CD4-positive, alpha-beta T cell (primary cell): ENCODE data around the gene UBE2O. TPM values are rescaled to one million over a fixed set of nuclear protein-coding genes. Genes with fewer than 3 reads are reported as not detected.
A peak's percentile ranks its signal among the peaks of the same experiment; 100 is the strongest.

Experiments used
- ATAC-seq: fragments of 200-7000 bp; cut with Tn5 transposase; one replicate; pipeline ENCODE4 v1.10.0; 2022; ENCODE audit warnings: mild to moderate bottlenecking; ENCODE audit not compliant: poor library complexity
- CTCF ChIA-PET: fragments of 350-600 bp; sonication (Branson Sonifier 250); formaldehyde crosslinking; loops from one replicate; lab custom pipeline; 2021; ENCODE audit warnings: antibody characterized with exemption, inconsistent platforms; lab: Charles Lee
- POLR2A ChIA-PET: fragments of 350-600 bp; sonication (Branson Sonifier 250); formaldehyde crosslinking; loops from one replicate; lab custom pipeline; 2021; ENCODE audit warnings: antibody characterized with exemption, inconsistent platforms; lab: Charles Lee
- DNase-seq, 14 experiments: peaks; one replicate each; pipeline ENCODE4 v3.0.0-alpha.2; 2013 to 2020; ENCODE audit warnings: mixed read lengths in 2 of 14
- H3K27ac ChIP-seq, 2 donors: one replicate each; pipeline versions ENCODE4 v1.5.1 to v1.7.0; 2013; ENCODE audit warnings: low read length in 2 of 2, low read depth in 1 of 2, mild to moderate bottlenecking in 1 of 2
- H3K27me3 ChIP-seq, 2 experiments: 1 replicate in 1 of 2; 2 replicates in 1 of 2; pipeline versions ENCODE4 v1.6.1 to v1.7.0; 2013; ENCODE audit warnings: low read length in 2 of 2, control low read depth in 1 of 2, mild to moderate bottlenecking in 1 of 2, moderate library complexity in 1 of 2; ENCODE audit not compliant: insufficient read depth in 2 of 2, control insufficient read depth in 1 of 2
- H3K36me3 ChIP-seq: one replicate; pipeline ENCODE4 v1.6.1; 2013; ENCODE audit warnings: low read length, control low read depth; ENCODE audit not compliant: insufficient read depth
- H3K4me1 ChIP-seq: one replicate; pipeline ENCODE4 v1.6.1; 2013; ENCODE audit warnings: low read length, control low read depth; ENCODE audit not compliant: insufficient read depth
- H3K4me3 ChIP-seq: one replicate; pipeline ENCODE4 v1.5.1; 2013; ENCODE audit warnings: mild to moderate bottlenecking, low read length, moderate library complexity
- H3K9me3 ChIP-seq, 2 experiments: 1 replicate in 1 of 2; 2 replicates in 1 of 2; pipeline versions ENCODE4 v1.6.1 to v1.7.0; 2013; ENCODE audit warnings: low read length in 2 of 2, mild to moderate bottlenecking in 2 of 2, control low read depth in 1 of 2, moderate library complexity in 1 of 2; ENCODE audit not compliant: control insufficient read depth in 1 of 2, insufficient read depth in 1 of 2
- H3K27ac Mint-ChIP-seq: one replicate; pipeline ENCODE4 v1.8.0; 2020; ENCODE audit warnings: mixed read lengths
- H3K27me3 Mint-ChIP-seq: one replicate; pipeline ENCODE4 v1.8.0; 2021; ENCODE audit warnings: mixed read lengths
- H3K36me3 Mint-ChIP-seq: one replicate; pipeline ENCODE4 v1.8.0; 2021; ENCODE audit warnings: low read depth, mixed read lengths
- H3K4me1 Mint-ChIP-seq: one replicate; pipeline ENCODE4 v1.8.0; 2021; ENCODE audit warnings: low read depth, mixed read lengths
- H3K4me3 Mint-ChIP-seq: one replicate; pipeline ENCODE4 v1.8.0; 2020; ENCODE audit warnings: mild to moderate bottlenecking, mixed read lengths
- H3K9me3 Mint-ChIP-seq: one replicate; pipeline ENCODE4 v1.8.0; 2020; ENCODE audit warnings: mixed read lengths
- CTCF ChIP-seq: fragments of 200-600 bp; IDR thresholded peaks from one replicate; pipeline ENCODE4 v1.8.0; 2022; ENCODE audit warnings: antibody characterized with exemption, mild to moderate bottlenecking
- intact Hi-C, 2 experiments: fragments of 100-400 bp; cut with DNase I in 1 of 2; cut with micrococcal nuclease in 1 of 2; formaldehyde crosslinking; loops; one replicate each; pipeline versions ENCODE4 v1.15.1 to v1.9.0; 2023 to 2025; cut with DNase I, micrococcal nuclease
- total RNA-seq, 174 experiments: library from RNA in 2 of 174; stranded (reverse) in 2 of 174; gene quantifications; one replicate each; pipeline ENCODE4 v1.2.3 and lab custom pipeline; 2021 to 2026

The UBE2O gene
- total RNA-seq, 2 experiments from 2014 or later = 22.7 to 25.1 TPM

GRCh38 chr17:76382803-76383545 is 70.0 kb downstream of the UBE2O start:
- H3K4me1 ChIP-seq = peaks cover 33% of the 10 kb centered on the region
- H3K4me3 ChIP-seq = peak overlapping the region; percentile 62
- no peaks in the 10 kb centered on the region for H3K9me3 ChIP-seq
- Mint-ChIP-seq H3K4me1 (peaks cover 6% of the 10 kb centered on the region), H3K4me3 (peak overlapping the region; percentile 92), H3K27ac (no peak overlapping the region), H3K36me3 (no peaks in the 10 kb centered on the region), H3K9me3 (no peaks in the 10 kb centered on the region), H3K27me3 (peaks cover 4% of the 10 kb centered on the region)
- DNase-seq (peak; percentile 22 to 72 (median 47)), ATAC-seq (peak; percentile 60)
- H3K27me3 ChIP-seq = peaks cover 4 to 7% of the 10 kb centered on the region in 2 experiments
- ChIA-PET POLR2A (interaction anchor here (0.7 to 4.8 kb wide), 6 partner anchors 16 to 403 kb away, joined by 3 to 37 read pairs (median 3); partner anchors contain the start of gene PRPSAP1), CTCF (interaction anchor here (3.6 kb wide), 1 partner anchor 15 kb away, joined by 31 read pairs; no protein-coding TSS in a partner anchor)
- intact Hi-C loops = loop anchor here in 1 of 2 experiments (10.0 kb wide), 1 partner anchor 398 kb away; no protein-coding TSS in a partner anchor
- no peak for TF ChIP-seq CTCF
- no peak overlapping the region for H3K27ac ChIP-seq
- no peaks in the 10 kb centered on the region for H3K36me3 ChIP-seq

GRCh38 chr17:76382351-76382802 is 70.6 kb downstream of the UBE2O start:
- no peaks in the 10 kb centered on the region for H3K9me3 Mint-ChIP-seq
- Histone ChIP-seq H3K4me3 (peak overlapping the region; percentile 62), H3K27me3 (peaks cover 4 to 7% of the 10 kb centered on the region in 2 experiments), H3K36me3 (no peaks in the 10 kb centered on the region), H3K4me1 (peaks cover 33% of the 10 kb centered on the region), H3K9me3 (no peaks in the 10 kb centered on the region), H3K27ac (no peak overlapping the region)
- no peak for TF ChIP-seq CTCF
- CTCF ChIA-PET = no interaction called here
- H3K4me1 Mint-ChIP-seq = peaks cover 6% of the 10 kb centered on the region
- ATAC-seq (no peak), DNase-seq (peak in 2 of 14 experiments; percentile 30 to 49)
- peak overlapping the region; percentile 86 for H3K4me3 Mint-ChIP-seq
- H3K27ac Mint-ChIP-seq = no peak overlapping the region
- peaks cover 4% of the 10 kb centered on the region for H3K27me3 Mint-ChIP-seq
- intact Hi-C loops = loop anchor here in 1 of 2 experiments (10.0 kb wide), 1 partner anchor 398 kb away; no protein-coding TSS in a partner anchor
- no peaks in the 10 kb centered on the region for H3K36me3 Mint-ChIP-seq
- POLR2A ChIA-PET = interaction anchor here (0.7 to 4.8 kb wide), 4 partner anchors 16 to 301 kb away, joined by 3 to 37 read pairs (median 3); partner anchors contain the start of gene PRPSAP1

- intact Hi-C loops = loop anchor here in 1 of 2 experiments (10.0 kb wide), 1 partner anchor 397 kb away; no protein-coding TSS in a partner anchor
- no peak for ATAC-seq
Observed at GRCh38 chr17:76381633-76382350, 71.2 kb downstream of the UBE2O start.

More at GRCh38 chr17:76381633-76382350, 71.2 kb downstream of the UBE2O start:
- Mint-ChIP-seq H3K27ac (no peak overlapping the region), H3K36me3 (no peaks in the 10 kb centered on the region), H3K27me3 (peaks cover 4% of the 10 kb centered on the region), H3K9me3 (no peaks in the 10 kb centered on the region), H3K4me3 (no peak overlapping the region), H3K4me1 (peaks cover 6% of the 10 kb centered on the region)
- Histone ChIP-seq H3K27ac (no peak overlapping the region), H3K9me3 (no peaks in the 10 kb centered on the region), H3K4me1 (peaks cover 33% of the 10 kb centered on the region), H3K27me3 (peaks cover 4 to 7% of the 10 kb centered on the region in 2 experiments), H3K36me3 (no peaks in the 10 kb centered on the region), H3K4me3 (no peak overlapping the region)
- CTCF ChIA-PET = no interaction called here
- POLR2A ChIA-PET = interaction anchor here (0.7 to 4.8 kb wide), 3 partner anchors 29 to 300 kb away, joined by 3 to 37 read pairs (median 3); partner anchors contain the start of gene PRPSAP1
- TF ChIP-seq CTCF = no peak
- DNase-seq = peak in 2 of 14 experiments; percentile 30 to 40
